ENCODE measurements around the gene IL25.

- TF ChIP-seq POLR2AphosphoS5 (IDR thresholded peaks at IDR 0.05): no peak
- TF ChIP-seq POLR2A (IDR thresholded peaks at IDR 0.05; ENCODE audit: low read depth): no peak
- TF ChIP-seq CTCF (IDR thresholded peaks at IDR 0.05): no peak
Observed at GRCh38 chr14:23377198-23377550, 4.6 kb downstream of the IL25 start.

Measured in esophagus muscularis mucosa (tissue), 3 donors.